SK-MEL-5 (cell line): Measurements from ENCODE around the gene RSPH9. TPM values are rescaled to one million over a fixed set of nuclear protein-coding genes. Genes with fewer than 3 reads are reported as not detected.
"Not testable (repeated sequence)": the region's sequence is repeated elsewhere in the genome, so short reads cannot be mapped to it uniquely, and the experiment has no call there.

Experiments
- DNase-seq: peaks from one replicate; pipeline ENCODE4 v3.0.0-alpha.2; 2016; ENCODE audit warnings: low read depth, low spot score
- in situ Hi-C: cut with HindIII; loops from 2 replicates; pipeline ENCODE4 v1.10.0; 2016; ENCODE audit warnings: low sequenced_read_pairs, high pct_unique_total_duplicates, low pct_unique_long_range_greater_than_20kb
- total RNA-seq: library from RNA; depleted of rRNA; stranded (reverse); fragments of >200 nt; shearing (Covaris generic); gene quantifications from 2 replicates; pipeline ENCODE4 v1.2.3, GENCODE V29; 2014

RSPH9 gene
- total RNA-seq, 1 experiment from 2014 or later, result 1.1 TPM

GRCh38 chr6:43699564-43700186, 54.8 kb downstream of the RSPH9 start:
- no peak for DNase-seq
- in situ Hi-C loops, result no loop called here

GRCh38 chr6:43700939-43701560, 56.2 kb downstream of the RSPH9 start:
- DNase-seq, in situ Hi-C loops: not testable (repeated sequence)

GRCh38 chr6:43702171-43702533, 57.3 kb downstream of the RSPH9 start:
- no peak for DNase-seq
- in situ Hi-C loops, result no loop called here

GRCh38 chr6:43702534-43703440, 58.0 kb downstream of the RSPH9 start:
- peak; percentile 82 for DNase-seq
- in situ Hi-C loops, result no loop called here

GRCh38 chr6:43703512-43704429, 58.9 kb downstream of the RSPH9 start:
- in situ Hi-C loops, result no loop called here
- no peak for DNase-seq

- no peak for DNase-seq
- in situ Hi-C loops, result no loop called here
Observed at GRCh38 chr6:43705996-43706395, 61.2 kb downstream of the RSPH9 start.

- DNase-seq, result no peak
- in situ Hi-C loops, result no loop called here
Observed at GRCh38 chr6:43706788-43707187, 62.0 kb downstream of the RSPH9 start.

- in situ Hi-C loops, result no loop called here
- DNase-seq, result no peak
Observed at GRCh38 chr6:43707269-43707668, 62.4 kb downstream of the RSPH9 start.

- DNase-seq, result no peak
Observed at GRCh38 chr6:43707767-43708166, 62.9 kb downstream of the RSPH9 start.

GRCh38 chr6:43708860-43709653, 64.2 kb downstream of the RSPH9 start:
- no peak for DNase-seq
- in situ Hi-C loops, result no loop called here

More at GRCh38 chr6:43707767-43708166, 62.9 kb downstream of the RSPH9 start:
- in situ Hi-C loops, result no loop called here

GRCh38 chr6:43709654-43710303, 64.9 kb downstream of the RSPH9 start:
- in situ Hi-C loops, result no loop called here
- DNase-seq, result no peak

GRCh38 chr6:43710576-43710975, 65.7 kb downstream of the RSPH9 start:
- in situ Hi-C loops, result no loop called here
- no peak for DNase-seq

GRCh38 chr6:43712579-43712978, 67.7 kb downstream of the RSPH9 start:
- no peak for DNase-seq
- in situ Hi-C loops, result no loop called here

GRCh38 chr6:43713643-43714310, 68.9 kb downstream of the RSPH9 start:
- no peak for DNase-seq
- in situ Hi-C loops, result no loop called here

GRCh38 chr6:43714311-43715055, 69.6 kb downstream of the RSPH9 start:
- in situ Hi-C loops, result no loop called here
- DNase-seq, result no peak
